Caco-2 (cell line): ENCODE data around the gene CFAP299. TPM values are rescaled to one million over a fixed set of nuclear protein-coding genes. Genes with fewer than 3 reads are reported as not detected.

Source experiments
- BruUV-seq: library from RNA; stranded (reverse); fragments of 400-500 nt; replicated peaks from 2 replicates; lab custom pipeline; 2021; lab: Mats Ljungman, UMichigan
- CTCF ChIA-PET: fragments of 300-600 bp; sonication (Branson Sonifier 250); formaldehyde crosslinking; loops from one replicate; lab custom pipeline; 2022; ENCODE audit warnings: antibody characterized with exemption; lab: Charles Lee
- POLR2A ChIA-PET: fragments of 300-600 bp; sonication (Branson Sonifier 250); formaldehyde crosslinking; loops from one replicate; lab custom pipeline; 2022; ENCODE audit warnings: antibody characterized with exemption; lab: Charles Lee
- DNase-seq, 2 experiments: peaks; one replicate each; pipeline versions ENCODE4 v3.0.0 to v3.0.0-alpha.2; 2020 to 2022
- H3K27me3 ChIP-seq: replicated peaks from 2 replicates; pipeline ENCODE4 v1.6.0; 2011; ENCODE audit warnings: low read length; ENCODE audit not compliant: control insufficient read depth, insufficient read depth
- H3K36me3 ChIP-seq: 2 replicates; pipeline ENCODE4 v1.5.1; 2011; ENCODE audit warnings: low read length; ENCODE audit not compliant: control insufficient read depth, insufficient read depth
- H3K4me1 ChIP-seq: fragments of 250-450 bp; sonication (Bioruptor Pico); 2 replicates; pipeline ENCODE4 v1.5.1; 2020; ENCODE audit warnings: mild to moderate bottlenecking
- H3K4me3 ChIP-seq: 2 replicates; pipeline ENCODE4 v1.5.1; 2011; ENCODE audit warnings: low read depth, mild to moderate bottlenecking, control low read depth, low read length
- H3K9me3 ChIP-seq: fragments of 250-450 bp; sonication (Bioruptor Pico); 2 replicates; pipeline ENCODE4 v1.5.1; 2020; ENCODE audit warnings: mild to moderate bottlenecking, moderate library complexity
- H3K27ac Mint-ChIP-seq: one replicate; pipeline ENCODE4 v1.8.0; 2022; ENCODE audit warnings: mixed read lengths; ENCODE audit not compliant: unreplicated experiment
- H3K27me3 Mint-ChIP-seq: one replicate; pipeline ENCODE4 v1.8.0; 2022; ENCODE audit warnings: mixed read lengths; ENCODE audit not compliant: insufficient read depth, unreplicated experiment
- H3K36me3 Mint-ChIP-seq: one replicate; pipeline ENCODE4 v1.8.0; 2022; ENCODE audit warnings: mild to moderate bottlenecking, mixed read lengths; ENCODE audit not compliant: insufficient read depth, unreplicated experiment
- H3K4me1 Mint-ChIP-seq: one replicate; pipeline ENCODE4 v1.8.0; 2022; ENCODE audit warnings: low read depth, mixed read lengths; ENCODE audit not compliant: unreplicated experiment
- H3K4me3 Mint-ChIP-seq: one replicate; pipeline ENCODE4 v1.8.0; 2022; ENCODE audit warnings: mild to moderate bottlenecking, moderate library complexity, mixed read lengths; ENCODE audit not compliant: unreplicated experiment
- H3K9me3 Mint-ChIP-seq: one replicate; pipeline ENCODE4 v1.8.0; 2022; ENCODE audit warnings: mixed read lengths; ENCODE audit not compliant: unreplicated experiment
- CTCF ChIP-seq, 2 experiments: fragments of 200-600 bp in 1 of 2; IDR thresholded peaks; 1 replicate in 1 of 2; 2 replicates in 1 of 2; pipeline versions ENCODE4 v1.5.1 to v1.8.0; 2011 to 2022; ENCODE audit warnings: antibody characterized with exemption in 1 of 2, control low read depth in 1 of 2, inconsistent platforms in 1 of 2, low read depth in 1 of 2, low read length in 1 of 2, mild to moderate bottlenecking in 1 of 2, moderate library complexity in 1 of 2; ENCODE audit not compliant: insufficient read depth in 1 of 2, severe bottlenecking in 1 of 2, unreplicated experiment in 1 of 2
- intact Hi-C: fragments of 100-400 bp; cut with micrococcal nuclease; formaldehyde crosslinking; loops from one replicate; pipeline ENCODE4 v1.10.0; 2022; ENCODE audit not compliant: unreplicated experiment
- total RNA-seq: library from RNA; stranded (reverse); gene quantifications from 2 replicates; pipeline ENCODE4 v1.2.3, GENCODE V29; 2022

Gene CFAP299
- total RNA-seq, 1 experiment from 2014 or later, result not detected

GRCh38 chr4:80611678-80611979, 276.1 kb downstream of the CFAP299 start:
- intact Hi-C loops, result loop anchor here (10.0 kb wide), 2 partner anchors 247 to 383 kb away; no protein-coding TSS in a partner anchor
- Mint-ChIP-seq H3K36me3 (no peaks in the 10 kb centered on the region), H3K27me3 (peaks cover 9% of the 10 kb centered on the region), H3K27ac (no peak overlapping the region), H3K9me3 (no peaks in the 10 kb centered on the region), H3K4me3 (no peak overlapping the region), H3K4me1 (no peaks in the 10 kb centered on the region)
- Histone ChIP-seq H3K36me3 (no peaks in the 10 kb centered on the region), H3K9me3 (no peaks in the 10 kb centered on the region), H3K4me1 (no peaks in the 10 kb centered on the region), H3K27me3 (no peaks in the 10 kb centered on the region), H3K4me3 (no peak overlapping the region)
- BruUV-seq, result no TSS peak
- no peak for TF ChIP-seq CTCF (IDR thresholded peaks at IDR 0.05; ENCODE audit: insufficient read depth in 1 of 2, low read depth in 1 of 2, low read length in 1 of 2, severe bottlenecking in 1 of 2, unreplicated experiment in 1 of 2)
- POLR2A ChIA-PET, result no interaction called here
- DNase-seq, result no peak
- CTCF ChIA-PET, result no interaction called here

DNA sequence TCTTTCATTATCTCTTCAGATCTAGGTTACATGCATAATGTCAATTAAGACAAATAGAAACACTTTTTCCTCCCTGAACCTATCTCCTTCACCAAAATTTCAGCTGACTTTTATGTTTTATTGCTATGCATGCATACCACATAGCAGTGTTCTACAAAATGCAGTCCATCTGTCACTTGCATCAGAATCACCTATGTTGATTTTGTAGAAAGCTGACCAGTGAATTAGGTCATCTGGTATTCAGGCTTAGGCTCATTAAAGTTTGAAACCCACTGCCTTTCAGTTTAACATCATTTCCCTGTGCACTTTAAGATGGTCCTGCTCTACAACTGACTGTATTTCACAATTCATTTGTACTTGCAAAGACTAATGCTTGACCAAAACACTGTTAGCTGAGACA, 277.9 kb downstream of the CFAP299 start:
- H3K27me3 ChIP-seq, result no peaks in the 10 kb centered on the region
- Mint-ChIP-seq H3K9me3 (no peaks in the 10 kb centered on the region), H3K4me1 (no peaks in the 10 kb centered on the region), H3K4me3 (no peak overlapping the region), H3K27me3 (peaks cover 2% of the 10 kb centered on the region), H3K36me3 (no peaks in the 10 kb centered on the region), H3K27ac (no peak overlapping the region)
- no peak for TF ChIP-seq CTCF (IDR thresholded peaks at IDR 0.05; ENCODE audit: insufficient read depth in 1 of 2, low read depth in 1 of 2, low read length in 1 of 2, severe bottlenecking in 1 of 2, unreplicated experiment in 1 of 2)
- no peaks in the 10 kb centered on the region for H3K4me1 ChIP-seq
- no peak for DNase-seq
- no peaks in the 10 kb centered on the region for H3K36me3 ChIP-seq
- CTCF ChIA-PET, result no interaction called here
- intact Hi-C loops, result loop anchor here (10.0 kb wide), 2 partner anchors 249 to 381 kb away; no protein-coding TSS in a partner anchor
- no peak overlapping the region for H3K4me3 ChIP-seq
- BruUV-seq, result no TSS peak
- POLR2A ChIA-PET, result no interaction called here
- no peaks in the 10 kb centered on the region for H3K9me3 ChIP-seq

DNA sequence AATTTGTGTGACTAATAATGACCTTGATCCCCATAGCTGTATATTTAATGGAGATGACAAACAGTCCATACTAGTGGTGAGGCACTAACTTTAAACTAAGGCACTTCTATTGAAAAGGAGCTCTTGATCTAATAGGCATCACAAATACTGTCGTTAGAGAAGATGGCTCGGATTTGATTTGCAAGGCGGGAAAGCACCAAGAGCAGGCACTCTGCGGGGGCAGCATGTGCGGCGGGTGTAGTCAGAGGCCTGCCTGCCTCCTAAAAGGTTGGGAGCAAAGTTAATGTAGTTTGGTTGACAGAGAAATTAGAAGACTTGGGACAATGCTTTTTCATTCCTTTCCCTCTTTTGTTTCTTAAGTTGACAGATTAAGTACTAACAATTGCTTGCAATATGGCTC, 278.8 kb downstream of the CFAP299 start:
- intact Hi-C loops, result loop anchor here (10.0 kb wide), 2 partner anchors 250 to 380 kb away; no protein-coding TSS in a partner anchor
- H3K27me3 ChIP-seq, result no peaks in the 10 kb centered on the region

More for the DNA sequence above, 278.8 kb downstream of the CFAP299 start:
- Mint-ChIP-seq H3K27me3 (no peaks in the 10 kb centered on the region), H3K9me3 (no peaks in the 10 kb centered on the region), H3K36me3 (no peaks in the 10 kb centered on the region), H3K4me1 (no peaks in the 10 kb centered on the region), H3K27ac (no peak overlapping the region), H3K4me3 (no peak overlapping the region)
- no peaks in the 10 kb centered on the region for H3K4me1 ChIP-seq
- H3K9me3 ChIP-seq, result no peaks in the 10 kb centered on the region
- no TSS peak for BruUV-seq
- ChIA-PET POLR2A (no interaction called here), CTCF (no interaction called here)
- TF ChIP-seq CTCF (IDR thresholded peaks at IDR 0.05; ENCODE audit: insufficient read depth in 1 of 2, low read depth in 1 of 2, low read length in 1 of 2, severe bottlenecking in 1 of 2, unreplicated experiment in 1 of 2), result no peak
- H3K36me3 ChIP-seq, result no peaks in the 10 kb centered on the region
- no peak overlapping the region for H3K4me3 ChIP-seq
- DNase-seq, result no peak
